Heart left ventricle (tissue), 13 donors: ENCODE data around the gene ECM2.

Source experiments
- POLR2A ChIP-seq, 2 donors: fragments of 450-650 bp; IDR thresholded peaks; one replicate each; pipeline ENCODE4 v1.6.1; 2017; ENCODE audit warnings: antibody characterized with exemption in 2 of 2, mild to moderate bottlenecking in 2 of 2, moderate library complexity in 2 of 2
- TF ChIP-seq, protein P1 (sequence below), 12 donors: fragments of 200-600 bp; sonication (generic) in 4 of 12; IDR thresholded peaks; one replicate each; pipeline versions ENCODE4 v1.5.0 to v1.8.0; 2018 to 2022; ENCODE audit warnings: antibody characterized with exemption in 12 of 12, mild to moderate bottlenecking in 5 of 12
- donor health status: ischemic (EF 13 %, LVEDD 7.1; RV severe dilation, severe dysfunction).
- donor health status: DM: no; HTN: yes; CAD: no.
- donor health status: DM: no; HTN: no; CAD: no.
- donor health status: ischemic (EF 25% LVEDD 6.9; RV normal size, moderate dysfunction).
- donor health status: ischemic (EF 25% LVEDD 5.7; RV mildly dilated, moderate dysfunction).
- donor health status: ischemic (EF 35%, LVEDD 5.7; RV mildly dilated, moderate dysfunction).
- donor health status: nonischemic (EF 11% LVEDD 7.7; RV severe dilation, severe dysfunction).
- donor health status: DM: yes; HTN: yes; CAD: no.
- donor health status: PGD.
- donor health status: ischemic (EF 29% LVEDD 5.4; RV normal size, mild dysfunction).
- donor health status: nonischemic (EF 23%, LVEDD 6.1; RV moderate dilation, normal function).

DNA sequence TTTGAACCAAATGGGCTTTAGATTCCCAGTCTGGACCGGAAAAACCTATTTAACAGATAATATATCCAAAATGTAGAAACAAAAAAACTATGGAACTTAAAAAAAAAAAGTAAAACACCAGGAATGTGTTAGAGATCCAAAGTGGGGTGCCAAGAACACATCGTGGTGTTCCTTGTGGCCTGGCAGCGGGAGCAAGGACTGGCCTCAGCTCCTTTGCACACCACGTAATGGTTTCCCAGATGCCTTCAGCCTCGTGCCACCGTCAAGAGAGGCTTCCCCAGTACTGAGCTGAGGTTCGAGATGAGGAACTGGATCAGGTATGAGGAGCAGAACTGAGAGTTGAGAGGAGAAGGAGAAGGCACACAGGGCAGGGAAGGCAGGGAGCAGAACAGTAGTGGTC is 57.0 kb downstream of the ECM2 start:
- TF ChIP-seq, protein P1, sequence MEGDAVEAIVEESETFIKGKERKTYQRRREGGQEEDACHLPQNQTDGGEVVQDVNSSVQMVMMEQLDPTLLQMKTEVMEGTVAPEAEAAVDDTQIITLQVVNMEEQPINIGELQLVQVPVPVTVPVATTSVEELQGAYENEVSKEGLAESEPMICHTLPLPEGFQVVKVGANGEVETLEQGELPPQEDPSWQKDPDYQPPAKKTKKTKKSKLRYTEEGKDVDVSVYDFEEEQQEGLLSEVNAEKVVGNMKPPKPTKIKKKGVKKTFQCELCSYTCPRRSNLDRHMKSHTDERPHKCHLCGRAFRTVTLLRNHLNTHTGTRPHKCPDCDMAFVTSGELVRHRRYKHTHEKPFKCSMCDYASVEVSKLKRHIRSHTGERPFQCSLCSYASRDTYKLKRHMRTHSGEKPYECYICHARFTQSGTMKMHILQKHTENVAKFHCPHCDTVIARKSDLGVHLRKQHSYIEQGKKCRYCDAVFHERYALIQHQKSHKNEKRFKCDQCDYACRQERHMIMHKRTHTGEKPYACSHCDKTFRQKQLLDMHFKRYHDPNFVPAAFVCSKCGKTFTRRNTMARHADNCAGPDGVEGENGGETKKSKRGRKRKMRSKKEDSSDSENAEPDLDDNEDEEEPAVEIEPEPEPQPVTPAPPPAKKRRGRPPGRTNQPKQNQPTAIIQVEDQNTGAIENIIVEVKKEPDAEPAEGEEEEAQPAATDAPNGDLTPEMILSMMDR (IDR thresholded peaks at IDR 0.05) = no peak
- TF ChIP-seq POLR2A (IDR thresholded peaks at IDR 0.05) = no peak
